Transverse colon (tissue), 3 donors: Measurements from ENCODE around the gene PRIM2.
"Not testable (repeated sequence)": the region's sequence is repeated elsewhere in the genome, so short reads cannot be mapped to it uniquely, and the experiment has no call there.

Experiments
- CTCF ChIP-seq, 5 experiments: fragments of 200-600 bp in 3 of 5; fragments of 450-650 bp in 2 of 5; sonication (generic) in 3 of 5; IDR thresholded peaks; 1 replicate in 2 of 5; 2 replicates in 3 of 5; pipeline ENCODE4 v1.5.1; 2016 to 2017; ENCODE audit warnings: antibody characterized with exemption in 5 of 5, inconsistent platforms in 3 of 5, mild to moderate bottlenecking in 2 of 5, moderate library complexity in 1 of 5
- EP300 ChIP-seq: sonication (generic); formaldehyde crosslinking; IDR thresholded peaks from one replicate; pipeline ENCODE4 v1.6.1; 2017; ENCODE audit warnings: antibody characterized with exemption, low read depth
- POLR2A ChIP-seq: fragments of 450-650 bp; IDR thresholded peaks from one replicate; pipeline ENCODE4 v1.6.1; 2016; ENCODE audit warnings: antibody characterized with exemption, mild to moderate bottlenecking, moderate library complexity

- TF ChIP-seq CTCF (IDR thresholded peaks at IDR 0.05); EP300; POLR2A: not testable (repeated sequence)
Measured at GRCh38 chr6:57610612-57611011, 293.2 kb downstream of the PRIM2 start.
